Kasumi-1 (cell line): ENCODE results near the gene JMJD8.

Experiments
- DNase-seq, 2 experiments: peaks; one replicate each; lab custom pipeline; 2025; lab: John Stamatoyannopoulos, UW

The JMJD8 gene

DNA sequence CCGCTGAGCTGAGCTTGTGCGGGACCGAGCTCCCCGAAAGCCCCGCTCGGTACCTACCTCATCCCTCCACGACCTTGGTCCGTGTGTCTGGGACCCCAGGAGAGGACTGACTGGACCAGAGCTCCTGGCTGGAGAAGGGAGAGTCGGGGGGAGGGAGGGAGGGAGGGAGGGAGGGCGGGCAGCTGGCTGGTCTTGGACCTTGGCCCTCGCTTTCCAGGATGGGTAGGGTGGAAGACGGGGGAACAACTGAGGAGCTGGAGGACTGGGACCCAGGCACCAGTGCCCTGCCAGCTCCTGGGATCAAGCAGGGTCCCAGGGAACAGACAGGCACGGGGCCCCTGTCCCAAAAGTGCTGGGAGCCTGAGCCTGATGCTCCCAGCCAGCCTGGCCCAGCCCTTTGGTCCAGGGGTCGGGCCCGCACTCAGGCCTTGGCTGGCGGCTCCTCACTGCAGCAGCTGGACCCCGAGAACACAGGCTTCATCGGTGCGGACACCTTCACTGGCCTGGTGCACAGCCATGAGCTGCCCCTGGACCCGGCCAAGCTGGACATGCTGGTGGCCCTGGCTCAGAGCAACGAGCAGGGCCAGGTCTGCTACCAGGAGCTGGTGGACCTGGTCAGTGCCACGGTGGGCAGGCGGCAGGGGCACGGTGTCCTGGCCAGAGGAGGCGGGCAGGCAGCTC lies 8.1 kb downstream of the JMJD8 start:
- DNase-seq, result no peak

DNA sequence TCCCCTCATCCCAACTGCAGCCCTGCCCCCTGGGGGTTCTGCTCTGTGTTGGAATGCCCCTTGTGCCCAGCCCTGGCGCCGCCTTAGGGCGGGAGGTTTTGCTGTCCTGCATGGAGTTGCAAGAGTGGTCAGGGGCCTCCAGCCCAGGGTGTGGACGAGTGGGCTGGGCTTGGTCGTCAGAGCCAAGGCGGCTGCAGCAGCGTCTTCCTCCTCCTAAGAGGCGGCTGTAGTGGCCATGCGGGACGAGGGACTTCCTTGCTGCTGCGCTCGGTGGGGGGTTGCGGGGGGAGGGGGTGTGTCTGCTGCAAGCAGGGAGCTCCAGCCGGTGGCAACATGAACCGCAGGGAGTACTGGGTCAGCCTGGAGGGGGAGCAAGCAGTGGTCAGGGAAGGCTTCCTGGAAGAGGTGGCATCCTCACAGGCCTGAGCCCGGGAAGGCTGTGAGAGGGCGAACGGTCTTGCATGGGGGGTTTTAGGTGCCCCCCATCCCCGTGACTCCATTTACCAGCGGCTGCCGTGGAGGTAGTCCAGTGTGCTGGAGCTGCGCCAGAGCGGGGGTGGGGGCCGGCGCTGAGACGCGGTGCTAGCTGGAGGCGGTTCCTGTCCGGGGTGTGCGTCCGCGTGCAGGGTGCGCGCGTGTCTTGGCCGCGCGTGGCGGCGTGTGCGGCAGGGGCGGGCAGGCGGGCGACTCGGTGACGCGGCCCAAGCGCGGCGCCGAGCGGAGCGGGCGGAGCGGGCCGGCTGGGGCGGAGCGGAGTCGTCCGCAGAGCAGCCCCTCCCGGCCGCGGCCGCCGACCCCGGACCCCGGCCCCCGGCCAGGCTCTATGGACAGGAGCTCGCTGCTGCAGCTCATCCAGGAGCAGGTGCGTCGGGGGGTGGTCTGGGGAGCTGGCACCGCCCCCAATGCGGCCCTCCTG lies 8.9 kb downstream of the JMJD8 start, which contains the start of gene RHBDL1:
RHBDL1 (plus strand) TSS at position 704 of the 916 bp plus-strand sequence; CDS start at position 824, 120 bp downstream.
- no peak for DNase-seq

DNA sequence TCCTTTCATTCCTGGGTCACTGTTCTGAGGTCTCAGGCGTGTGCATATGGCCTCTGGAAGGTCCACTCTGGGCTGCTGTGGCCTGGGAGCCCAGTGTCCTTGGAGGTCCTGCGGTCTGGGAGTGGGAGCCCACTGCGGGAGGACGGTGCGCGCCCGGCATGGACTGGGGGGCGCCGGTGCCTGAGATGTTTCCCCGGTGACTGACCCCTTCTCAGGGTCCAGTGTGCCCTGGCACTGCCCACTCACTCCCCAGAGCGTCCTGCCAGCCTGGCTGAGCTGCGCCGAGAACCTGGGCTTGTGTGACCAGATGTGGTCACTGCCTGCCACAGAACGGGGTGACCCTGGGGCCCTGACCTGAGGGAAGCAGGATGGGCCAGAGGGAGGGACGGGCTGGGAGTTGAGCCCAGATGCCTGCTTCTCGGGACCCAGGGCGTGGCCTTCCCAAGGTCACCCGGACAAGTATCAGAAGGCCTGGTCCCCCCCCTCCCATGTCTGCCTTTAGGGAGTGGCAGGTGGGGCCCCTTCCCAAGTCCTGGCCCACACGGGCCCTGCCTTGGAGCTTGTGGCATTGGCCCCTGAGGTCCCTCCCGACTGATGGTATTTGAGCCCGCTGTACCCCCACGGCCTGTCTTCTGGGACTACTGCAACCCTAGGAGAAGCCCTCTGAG lies 9.8 kb downstream of the JMJD8 start:
- DNase-seq, result no peak

DNA sequence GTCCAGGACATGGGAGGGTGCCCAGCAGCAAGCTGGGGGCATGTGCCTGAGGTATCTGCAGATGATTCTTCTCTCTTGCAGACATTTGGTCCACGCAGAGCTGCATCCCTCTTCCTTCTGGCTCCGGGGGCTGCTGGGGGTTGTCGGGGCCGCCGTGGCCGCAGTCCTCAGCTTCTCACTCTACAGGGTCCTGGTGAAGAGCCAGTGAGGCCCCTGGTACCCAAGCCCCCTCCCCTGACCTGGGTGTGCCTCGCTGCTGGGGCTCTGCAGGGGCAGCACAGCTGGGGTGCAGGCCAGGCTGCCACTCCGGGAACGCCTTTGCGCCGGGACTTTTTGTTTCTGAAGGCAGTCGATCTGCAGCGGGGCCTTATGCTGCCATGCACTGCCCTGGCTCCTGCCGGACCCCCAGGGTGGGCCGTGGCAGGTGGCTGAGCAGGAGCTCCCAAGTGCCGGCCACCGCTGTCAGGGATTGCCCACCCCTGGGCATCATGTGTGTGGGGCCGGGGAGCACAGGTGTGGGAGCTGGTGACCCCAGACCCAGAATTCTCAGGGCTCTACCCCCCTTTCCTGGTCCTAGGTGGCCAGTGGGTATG lies 10.6 kb downstream of the JMJD8 start:
- DNase-seq, result no peak

DNA sequence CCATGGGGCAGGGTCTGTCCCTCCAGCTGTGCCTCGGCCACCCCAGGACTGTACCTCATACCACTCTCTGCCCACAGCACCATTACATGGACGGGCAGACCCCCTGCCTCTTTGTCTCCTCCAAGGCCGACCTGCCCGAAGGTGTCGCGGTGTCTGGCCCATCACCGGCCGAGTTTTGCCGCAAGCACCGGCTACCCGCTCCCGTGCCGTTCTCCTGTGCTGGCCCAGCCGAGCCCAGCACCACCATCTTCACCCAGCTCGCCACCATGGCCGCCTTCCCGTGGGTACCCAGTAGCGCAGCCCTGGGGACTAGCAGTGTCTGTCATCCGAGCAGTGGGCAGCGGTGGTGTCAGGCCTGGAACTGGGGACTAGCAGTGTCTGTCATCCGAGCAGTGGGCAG lies 11.3 kb downstream of the JMJD8 start:
- no peak for DNase-seq

DNA sequence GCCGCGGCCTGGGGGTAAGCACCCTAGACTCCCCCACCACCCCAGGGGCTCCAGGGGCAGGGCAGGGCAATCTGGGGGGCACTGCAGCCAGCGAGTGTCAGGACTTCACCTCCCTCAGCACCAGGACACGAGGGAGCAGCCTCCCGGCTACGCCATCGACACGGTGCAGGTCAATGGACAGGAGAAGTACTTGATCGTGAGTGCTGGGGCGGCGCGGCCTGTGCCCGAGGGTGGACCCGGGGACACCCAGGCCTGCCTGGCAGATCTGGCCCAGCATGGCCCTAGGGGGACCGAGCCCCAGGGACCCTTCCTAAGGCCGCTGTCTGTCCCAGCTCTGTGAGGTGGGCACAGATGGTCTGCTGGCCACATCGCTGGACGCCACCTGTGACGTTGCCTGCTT lies 11.8 kb downstream of the JMJD8 start:
- no peak for DNase-seq

DNA sequence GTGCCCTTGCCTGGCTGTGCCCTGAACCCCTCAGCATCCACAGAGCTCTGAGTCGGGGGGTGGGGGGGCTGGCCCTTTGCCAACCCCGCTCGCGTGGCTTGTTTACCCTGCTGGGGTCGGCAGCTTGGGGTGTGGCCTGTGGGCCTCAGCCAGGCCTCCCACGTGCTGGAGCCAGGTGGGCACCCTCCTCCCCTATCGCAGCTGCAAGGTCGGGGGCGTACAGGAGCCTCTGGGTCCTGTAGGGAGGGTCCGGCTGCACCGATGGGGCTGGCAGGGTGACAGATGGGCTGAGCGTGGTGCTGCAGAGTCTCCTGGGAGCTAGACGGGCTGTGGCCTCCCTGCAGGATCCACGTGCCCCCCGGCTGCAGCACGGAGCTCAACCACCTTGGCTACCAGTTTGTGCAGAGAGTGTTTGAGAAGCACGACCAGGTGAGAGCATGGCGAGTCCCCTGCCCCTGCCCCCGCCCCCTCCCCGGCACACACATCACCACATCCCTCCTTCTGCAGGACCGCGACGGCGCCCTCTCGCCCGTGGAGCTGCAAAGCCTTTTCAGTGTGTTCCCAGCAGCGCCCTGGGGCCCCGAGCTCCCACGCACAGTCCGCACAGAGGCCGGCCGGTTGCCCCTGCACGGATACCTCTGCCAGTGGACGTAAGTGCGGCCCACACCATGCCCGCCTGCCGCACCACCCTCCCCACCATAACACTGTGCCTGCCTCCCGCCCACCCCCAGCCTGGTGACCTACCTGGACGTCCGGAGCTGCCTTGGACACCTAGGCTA lies 12.6 kb downstream of the JMJD8 start:
- DNase-seq, result no peak

DNA sequence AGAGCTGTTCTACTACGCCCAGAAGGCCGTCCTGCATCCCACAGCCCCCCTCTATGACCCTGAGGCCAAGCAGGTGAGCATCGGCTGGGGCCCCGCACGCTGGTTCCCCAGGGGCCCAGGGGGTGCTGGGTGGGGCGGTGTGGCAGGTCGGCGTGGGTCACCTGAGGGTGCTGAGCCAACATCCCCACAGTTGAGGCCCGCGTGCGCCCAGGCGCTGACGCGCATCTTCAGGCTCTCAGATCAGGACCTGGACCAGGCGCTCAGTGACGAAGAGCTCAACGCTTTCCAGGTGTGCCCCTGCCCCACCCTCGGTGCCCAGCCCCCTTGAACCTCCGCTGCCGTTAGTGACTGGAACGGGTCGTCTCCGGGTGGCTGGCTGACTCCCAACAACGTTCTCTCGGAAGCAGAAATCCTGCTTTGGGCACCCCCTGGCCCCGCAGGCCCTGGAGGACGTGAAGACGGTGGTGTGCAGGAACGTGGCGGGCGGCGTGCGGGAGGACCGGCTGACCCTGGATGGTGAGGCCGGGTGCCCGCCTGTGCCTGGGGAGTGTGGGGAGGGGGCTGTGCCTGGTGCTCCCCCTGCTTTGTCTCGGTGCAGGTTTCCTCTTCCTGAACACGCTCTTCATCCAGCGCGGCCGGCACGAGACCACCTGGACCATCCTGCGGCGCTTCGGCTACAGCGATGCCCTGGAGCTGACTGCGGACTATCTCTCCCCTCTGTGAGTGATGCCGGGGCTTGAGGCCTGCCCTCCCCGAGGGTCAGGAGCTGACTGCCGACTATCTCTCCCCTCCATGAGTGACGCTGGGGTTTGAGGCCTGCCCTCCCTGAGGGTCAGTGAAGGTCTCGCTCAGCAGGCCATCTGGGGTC lies 13.4 kb downstream of the JMJD8 start:
- DNase-seq, result no peak

DNA sequence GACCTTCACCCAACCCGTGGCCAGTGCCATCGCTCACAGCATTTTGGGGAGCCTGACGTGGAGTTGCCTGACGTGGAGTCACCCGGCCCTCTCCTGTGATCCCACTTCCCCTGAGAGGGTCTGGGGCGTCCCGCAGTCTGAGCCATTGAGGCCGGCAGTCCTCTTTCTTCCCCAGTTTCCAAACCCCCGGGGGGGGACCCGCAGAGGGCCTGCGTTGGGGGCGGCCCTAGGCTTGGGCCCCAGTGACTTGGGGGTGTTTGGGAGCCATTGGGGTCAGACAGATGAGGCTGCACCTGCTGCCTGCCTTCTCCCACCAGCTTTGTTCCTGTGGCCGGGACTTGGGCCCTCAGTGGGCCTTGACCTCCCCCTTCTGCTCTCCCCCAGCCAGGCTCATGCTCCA lies 14.5 kb downstream of the JMJD8 start:
- no peak for DNase-seq

DNA sequence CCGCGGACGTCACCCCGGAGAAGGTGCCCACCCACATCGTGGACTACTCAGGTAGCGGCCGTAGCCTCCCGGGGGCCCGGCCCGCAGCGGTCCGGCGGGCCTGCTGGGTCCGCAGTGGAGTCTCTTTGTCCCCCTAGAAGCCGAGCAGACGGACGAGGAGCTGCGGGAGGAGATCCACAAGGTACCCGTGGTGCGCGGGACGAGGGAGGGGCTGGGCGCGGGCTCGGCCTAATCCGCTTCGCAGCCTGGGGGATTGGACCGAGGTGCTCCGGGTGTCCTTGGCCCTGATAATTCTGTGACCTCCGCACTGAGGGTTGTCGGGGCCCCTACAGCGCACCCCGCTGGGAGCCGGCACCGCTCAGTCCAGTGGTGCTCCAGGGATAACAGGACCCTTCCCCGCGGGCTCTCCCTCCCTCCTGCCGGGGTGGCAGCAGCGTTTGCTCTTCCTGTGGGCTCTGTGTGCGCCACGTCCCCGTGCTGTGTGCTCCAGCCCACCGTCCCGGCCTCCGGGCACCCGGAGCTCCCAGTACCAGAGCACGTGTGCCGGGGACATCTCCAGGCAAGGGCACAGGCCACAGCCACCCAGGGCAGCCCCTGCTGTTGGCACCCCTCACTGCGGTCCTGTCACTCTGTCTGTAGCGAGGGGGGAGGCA lies 15.5 kb downstream of the JMJD8 start:
- DNase-seq, result no peak

DNA sequence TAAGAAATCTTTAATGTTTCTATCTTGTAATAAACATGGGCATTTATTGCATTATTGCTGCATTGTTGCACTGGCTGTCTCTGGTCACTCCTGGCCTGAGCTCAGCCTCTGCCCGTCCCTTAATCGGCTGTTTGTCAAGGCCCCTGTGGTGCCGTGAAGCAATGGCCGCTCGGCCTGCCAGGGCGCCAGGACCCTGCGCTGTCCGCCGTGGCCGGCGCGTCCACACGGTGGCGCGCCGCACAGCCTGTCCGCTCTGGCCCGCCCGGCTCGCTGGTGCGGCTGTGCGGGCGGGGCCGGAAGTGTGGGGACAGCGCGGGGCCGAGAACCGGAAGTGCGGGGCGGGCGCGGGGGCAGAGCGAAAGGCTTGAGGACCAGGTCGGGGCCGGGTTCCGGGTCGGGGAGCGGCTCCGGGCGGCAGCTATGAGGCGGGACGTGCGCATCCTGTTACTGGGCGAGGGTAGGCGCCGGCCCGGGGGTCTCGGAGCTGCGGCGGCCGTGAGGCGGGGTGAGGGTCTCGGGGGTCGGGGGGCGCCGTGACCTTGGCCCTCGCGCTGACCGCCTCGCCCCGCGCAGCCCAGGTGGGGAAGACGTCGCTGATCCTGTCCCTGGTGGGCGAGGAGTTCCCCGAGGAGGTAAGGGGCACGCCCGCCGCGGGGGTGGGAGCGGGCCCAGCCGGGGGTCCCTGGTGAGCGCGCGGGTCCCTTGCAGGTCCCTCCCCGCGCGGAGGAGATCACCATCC lies 16.2 kb downstream of the JMJD8 start, which contains the start of gene RHOT2:
RHOT2 (plus strand) TSS at position 353 of the 739 bp plus-strand sequence; CDS start at position 421, 68 bp downstream.
- peak; percentile 59 to 72 for DNase-seq

DNA sequence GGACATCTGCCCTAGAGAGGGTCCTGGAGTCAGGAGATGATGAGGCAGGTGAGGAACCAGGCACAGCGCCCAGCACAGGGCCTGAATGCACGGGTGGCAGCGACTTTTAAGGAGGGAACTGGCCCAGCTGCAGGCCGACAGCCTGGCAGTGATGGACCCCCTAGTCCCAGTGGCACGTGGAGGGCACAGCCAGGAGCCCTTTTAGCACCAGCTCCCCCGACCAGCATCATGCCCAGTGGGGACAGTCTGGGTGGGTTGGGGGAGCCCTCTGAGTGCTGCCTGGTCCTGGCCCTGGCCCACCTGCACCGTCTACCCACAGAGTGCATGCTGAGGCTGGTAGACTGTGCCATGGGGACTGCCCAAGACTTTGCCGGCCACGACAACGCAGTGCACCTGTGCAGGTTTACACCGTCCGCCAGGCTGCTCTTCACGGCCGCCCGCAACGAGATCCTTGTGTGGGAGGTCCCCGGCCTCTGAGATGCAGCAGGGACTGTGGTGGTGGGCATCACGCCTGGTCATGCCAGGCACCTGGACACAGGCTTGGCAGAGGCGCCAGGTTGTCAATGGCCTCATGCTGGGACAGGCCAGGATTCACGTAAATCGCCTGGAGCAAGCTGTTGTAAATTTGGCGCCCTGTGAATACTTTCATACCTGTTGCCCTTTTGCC lies 16.9 kb downstream of the JMJD8 start:
- DNase-seq, result no peak

DNA sequence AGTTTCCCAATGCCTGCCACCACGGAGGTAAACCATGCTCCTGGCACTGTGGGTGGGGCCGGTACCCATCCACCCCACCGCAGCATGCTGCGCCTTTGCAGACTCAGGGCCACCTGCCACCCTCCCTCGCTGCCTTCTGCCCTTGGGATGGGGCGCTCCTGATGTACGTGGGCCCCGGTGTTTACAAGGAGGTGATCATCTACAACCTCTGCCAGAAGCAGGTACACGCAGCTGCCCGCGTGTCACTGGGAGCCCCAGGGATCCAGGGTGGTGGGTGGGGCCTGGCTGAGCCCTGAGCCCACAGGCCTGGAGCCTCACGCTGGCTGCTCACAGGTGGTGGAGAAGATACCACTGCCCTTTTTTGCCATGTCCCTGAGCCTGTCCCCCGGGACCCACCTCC lies 17.6 kb downstream of the JMJD8 start:
- DNase-seq, result no peak

DNA sequence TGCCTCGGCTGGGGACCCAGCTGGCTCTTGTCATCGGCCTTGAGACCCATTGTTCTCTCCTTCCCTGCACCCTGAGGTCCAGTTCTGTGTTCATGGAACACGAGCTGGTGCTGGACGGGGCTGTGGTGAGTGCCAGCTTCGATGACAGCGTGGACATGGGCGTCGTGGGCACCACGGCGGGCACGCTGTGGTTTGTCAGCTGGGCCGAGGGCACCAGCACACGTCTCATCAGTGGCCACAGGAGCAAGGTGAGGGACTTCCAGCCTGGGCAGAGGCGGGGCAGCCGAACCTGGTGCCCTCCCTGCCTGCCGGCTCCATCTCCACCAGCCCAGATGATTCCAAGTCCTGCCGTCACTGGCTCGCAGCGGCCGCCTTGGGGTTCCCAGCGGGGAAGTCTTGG lies 21.5 kb downstream of the JMJD8 start:
- DNase-seq, result no peak

DNA sequence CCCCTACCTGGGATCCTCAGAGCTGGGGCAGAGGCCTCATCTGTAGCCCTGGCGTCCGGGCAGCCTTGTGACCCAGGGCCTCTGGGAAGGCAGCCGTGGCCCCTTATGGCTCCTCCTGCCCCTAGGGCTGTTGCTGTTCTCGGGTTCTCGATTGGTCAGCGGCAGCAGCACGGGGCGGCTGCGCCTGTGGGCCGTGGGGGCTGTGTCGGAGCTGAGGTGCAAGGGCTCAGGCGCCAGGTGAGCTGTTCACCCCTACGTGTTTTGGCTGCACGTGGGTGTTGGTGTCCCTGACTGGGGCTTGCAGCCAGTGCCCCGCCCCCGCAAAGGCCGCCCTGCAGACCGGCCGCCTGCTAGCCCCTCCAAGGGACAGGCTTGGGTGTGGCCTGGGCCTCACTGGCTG lies 22.0 kb downstream of the JMJD8 start:
- DNase-seq, result no peak

DNA sequence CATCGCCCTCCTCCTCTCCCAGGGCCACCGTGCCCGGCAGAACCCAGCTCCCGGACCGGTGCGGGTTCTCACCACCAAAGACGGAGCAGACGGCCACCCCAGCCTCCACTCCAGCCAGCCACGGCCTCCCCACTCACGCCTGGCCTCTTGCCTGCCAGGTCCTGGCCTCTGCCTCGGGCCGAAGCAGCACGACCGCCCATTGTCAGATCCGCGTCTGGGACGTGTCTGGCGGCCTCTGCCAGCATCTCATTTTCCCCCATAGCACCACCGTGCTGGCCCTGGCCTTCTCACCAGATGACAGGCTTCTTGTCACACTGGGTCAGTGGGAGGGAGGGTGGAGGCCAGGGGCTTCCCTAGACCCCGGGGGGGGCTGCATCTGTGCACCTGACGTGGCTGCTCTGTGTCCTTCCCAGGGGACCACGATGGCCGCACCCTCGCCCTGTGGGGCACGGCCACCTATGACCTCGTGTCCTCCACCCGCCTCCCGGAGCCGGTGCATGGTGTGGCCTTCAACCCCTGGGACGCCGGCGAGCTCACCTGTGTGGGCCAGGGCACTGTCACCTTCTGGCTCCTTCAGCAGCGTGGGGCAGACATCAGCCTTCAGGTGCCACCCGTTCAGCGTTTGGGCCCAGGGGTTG lies 22.8 kb downstream of the JMJD8 start:
- DNase-seq, result no peak

DNA sequence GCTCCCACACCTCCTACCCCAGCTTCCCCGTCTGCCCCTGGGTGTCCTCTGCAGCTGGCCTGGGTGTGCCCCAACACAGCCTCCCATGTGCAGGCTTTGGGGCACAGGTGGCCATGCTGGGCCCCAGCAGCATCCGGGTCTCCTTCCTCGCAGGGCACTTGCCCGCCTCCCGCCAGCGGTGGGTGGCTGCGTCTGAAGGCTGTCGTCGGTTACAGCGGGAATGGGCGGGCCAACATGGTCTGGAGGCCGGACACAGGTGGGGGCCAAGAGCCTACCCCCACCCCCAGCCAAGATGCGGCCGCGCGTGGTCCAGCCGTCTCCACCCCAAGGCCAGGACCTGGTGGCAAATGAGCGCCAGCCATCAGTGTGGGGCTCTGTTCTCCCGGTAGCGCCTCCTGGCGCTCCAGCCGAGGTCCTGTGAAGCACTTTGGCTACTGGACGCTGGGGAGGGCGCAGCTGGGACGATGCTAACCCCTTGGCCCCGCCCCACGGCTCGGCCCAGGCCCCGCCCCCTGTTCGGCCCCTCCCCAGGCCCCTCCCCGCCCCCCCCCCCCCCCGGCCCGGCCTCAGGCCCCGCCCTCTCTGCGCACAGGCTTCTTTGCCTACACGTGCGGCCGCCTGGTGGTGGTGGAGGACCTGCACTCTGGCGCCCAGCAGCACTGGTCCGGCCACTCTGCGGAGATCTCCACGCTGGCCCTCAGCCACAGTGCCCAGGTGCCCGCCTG lies 23.5 kb downstream of the JMJD8 start:
- DNase-seq, result peak; percentile 62 to 67

DNA sequence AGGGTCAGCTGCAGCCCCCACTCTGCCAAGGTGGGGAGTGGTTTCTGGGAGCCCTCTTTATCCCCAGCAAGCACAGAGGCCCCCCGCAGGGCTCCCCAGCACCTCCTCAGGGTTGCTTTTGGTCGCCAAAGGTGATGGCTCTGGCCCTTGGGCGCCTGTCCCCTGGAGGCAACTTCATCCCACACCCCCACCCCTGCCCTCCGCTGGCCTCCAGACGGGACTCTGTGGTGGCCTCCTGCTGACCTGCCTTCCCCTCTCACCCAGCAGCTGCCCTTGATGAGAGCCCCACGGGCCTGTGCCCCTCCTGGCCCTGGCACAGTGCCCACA lies 24.0 kb downstream of the JMJD8 start:
- DNase-seq, result no peak
